Metanephros (tissue), 2 donors: ENCODE measurements around the gene SLC9A8. TPM values are rescaled to one million over a fixed set of nuclear protein-coding genes. Genes with fewer than 3 reads are reported as not detected.

ENCODE experiments used
- small RNA-seq: library from RNA; depleted of rRNA; stranded (forward); fragments of <200 nt; gene quantifications from one replicate; pipeline ENCODE3, GENCODE V24; 2014; ENCODE audit warnings: low replicate concordance
- total RNA-seq: library from RNA; depleted of rRNA; stranded (reverse); fragments of >200 nt; gene quantifications from one replicate; pipeline ENCODE4 v1.2.3, GENCODE V29; 2014

The SLC9A8 gene
- total RNA-seq, result 25.6 TPM

GRCh38 chr20:49812507-49813304 is at the start of gene SLC9A8:
SLC9A8 (plus strand) TSS chr20:49812828; CDS start chr20:49812923, 95 bp downstream.

GRCh38 chr20:49915380-49916145 is 102.9 kb downstream of the SLC9A8 start, which contains the start of gene SPATA2:
SPATA2 (minus strand) TSS chr20:49915529; CDS start chr20:49908490, 7,039 bp downstream.

DNA sequence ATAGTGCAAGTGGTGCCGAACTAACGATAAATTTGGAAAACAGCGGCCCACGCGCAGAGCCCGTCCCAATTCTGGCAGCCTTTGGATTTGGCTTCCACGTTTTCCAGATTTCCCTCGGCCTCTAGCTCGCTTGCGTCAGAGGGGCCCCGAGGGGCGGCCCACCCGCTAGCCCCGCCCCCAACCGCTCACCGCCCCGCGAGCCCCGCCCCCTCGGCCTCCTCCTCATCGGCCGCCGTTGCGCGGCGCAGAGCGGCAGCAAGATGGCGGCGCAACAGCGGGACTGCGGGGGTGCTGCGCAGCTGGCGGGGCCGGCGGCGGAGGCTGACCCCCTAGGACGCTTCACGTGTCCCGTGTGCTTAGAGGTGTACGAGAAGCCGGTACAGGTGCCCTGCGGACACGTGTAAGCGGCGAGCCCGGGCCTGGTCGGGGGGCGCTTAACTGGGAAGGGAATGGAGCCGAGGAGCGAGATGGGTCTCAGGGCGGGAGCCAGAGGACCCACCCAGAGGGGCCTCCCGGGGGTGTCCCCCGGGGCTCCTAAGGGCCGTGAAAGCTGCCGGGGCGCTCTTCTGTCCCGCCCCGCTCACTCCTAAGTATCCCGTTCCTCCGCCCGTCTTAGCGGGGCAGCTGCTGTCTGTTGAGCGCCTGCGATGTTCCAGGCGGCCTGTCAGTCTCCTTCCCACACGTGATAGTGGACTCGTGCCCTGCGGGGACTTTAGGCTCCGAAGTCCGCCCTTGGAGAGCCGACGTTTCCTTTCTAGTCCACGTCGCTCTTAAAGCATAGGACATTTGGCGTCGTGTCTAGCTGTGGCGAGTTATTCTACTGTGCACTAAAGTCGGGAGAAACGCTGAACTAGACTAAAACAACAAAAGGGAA is 123.8 kb downstream of the SLC9A8 start, which contains the start of gene RNF114:
Gene RNF114, plus strand, starts transcription at position 245 of the 874 bp plus-strand sequence. Its CDS starts 16 bp downstream, at position 261.

Small RNAs within 50 kb of the gene (small RNA-seq; reads per million reads assigned to genes)
- not detected for gene RF00017
- not detected for gene RF00019
- not detected for gene RNU6-919P

Other genes starting within 250 kb of the SLC9A8 start
- gene PTGIS, start 244.7 kb upstream of the SLC9A8 start, total RNA-seq, result 43.4 TPM
- gene B4GALT5, start 99.0 kb upstream of the SLC9A8 start, total RNA-seq, result 30.2 TPM
- 4.7 TPM for gene SPATA2, start 102.7 kb downstream of the SLC9A8 start, total RNA-seq
- 61.7 TPM for gene RNF114, start 123.6 kb downstream of the SLC9A8 start, total RNA-seq
- gene SNAI1, start 170.2 kb downstream of the SLC9A8 start, total RNA-seq, result 7.2 TPM